GM18951 (cell line): ENCODE results near the gene CS.
"Not testable (repeated sequence)": the region's sequence is repeated elsewhere in the genome, so short reads cannot be mapped to it uniquely, and the experiment has no call there.

ENCODE experiments used
- POLR2A ChIP-seq: IDR thresholded peaks from 4 replicates; pipeline ENCODE4 v1.6.1; 2011; ENCODE audit warnings: mild to moderate bottlenecking; ENCODE audit not compliant: insufficient read length, insufficient read depth; ENCODE audit errors: extremely low read depth
- in situ Hi-C: fragments of 300-500 bp; cut with MboI; formaldehyde crosslinking; loops from one replicate; pipeline ENCODE4 v1.12.0; 2022; ENCODE audit warnings: low sequenced_read_pairs, mixed read lengths, inconsistent platforms; ENCODE audit not compliant: unreplicated experiment

The CS gene

DNA sequence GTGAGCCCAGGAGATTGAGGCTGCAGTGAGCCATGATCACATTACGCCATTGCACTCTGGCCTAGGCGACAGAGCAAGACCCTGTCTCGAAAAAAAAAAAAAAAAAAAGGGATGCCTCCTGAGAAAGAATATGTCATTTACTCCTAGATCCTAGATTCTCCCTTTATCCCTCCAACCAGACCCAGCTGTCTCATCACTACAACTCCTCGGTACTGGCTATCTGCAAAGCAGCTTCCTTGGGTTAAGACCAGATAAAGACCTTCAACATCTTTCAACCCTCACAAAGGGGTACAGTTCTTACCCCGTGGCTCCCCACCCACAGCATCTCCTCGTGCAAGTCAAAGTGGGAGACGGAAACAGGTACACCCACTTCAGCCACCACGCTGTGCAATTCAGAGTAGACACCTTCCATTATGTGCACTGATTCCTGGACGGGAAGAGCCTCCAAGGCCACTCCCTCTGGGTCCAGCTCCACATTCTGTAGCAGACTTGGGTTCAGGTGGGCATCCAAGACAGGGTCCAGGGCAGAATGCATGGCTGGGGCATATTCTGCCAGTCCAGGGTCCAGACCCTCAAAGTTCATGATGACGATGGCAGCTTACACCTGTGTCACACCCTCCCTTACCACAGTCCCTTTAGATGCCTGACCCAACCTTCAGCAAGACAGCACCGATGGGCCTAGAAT is 32.5 kb upstream of the CS start:
- no peak for TF ChIP-seq POLR2A
- in situ Hi-C loops, result no loop called here

- in situ Hi-C loops, result no loop called here
- TF ChIP-seq POLR2A, result no peak
Observed at GRCh38 chr12:56330936-56331490, 30.9 kb upstream of the CS start.

DNA sequence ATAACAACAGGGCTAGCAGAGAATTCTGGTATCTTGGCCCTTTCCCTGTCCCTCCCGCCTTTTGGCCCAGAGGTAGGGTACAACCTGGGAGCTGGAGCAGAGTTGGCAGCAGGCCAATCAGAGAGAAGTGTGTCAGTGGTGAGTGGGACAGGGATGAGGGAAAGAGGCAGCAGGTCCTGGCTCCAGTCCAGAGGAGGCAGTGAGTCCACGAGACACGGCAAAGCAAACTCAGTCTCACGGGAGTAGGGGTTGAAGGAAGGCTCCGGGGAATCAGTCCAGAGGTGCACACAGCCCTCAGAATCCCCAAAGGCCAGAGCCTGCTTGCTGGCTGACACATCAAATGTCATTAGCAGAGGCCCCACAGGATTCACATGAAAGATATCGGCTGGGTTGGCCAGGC is 26.4 kb upstream of the CS start:
- TF ChIP-seq POLR2A, result no peak
- in situ Hi-C loops, result no loop called here

DNA sequence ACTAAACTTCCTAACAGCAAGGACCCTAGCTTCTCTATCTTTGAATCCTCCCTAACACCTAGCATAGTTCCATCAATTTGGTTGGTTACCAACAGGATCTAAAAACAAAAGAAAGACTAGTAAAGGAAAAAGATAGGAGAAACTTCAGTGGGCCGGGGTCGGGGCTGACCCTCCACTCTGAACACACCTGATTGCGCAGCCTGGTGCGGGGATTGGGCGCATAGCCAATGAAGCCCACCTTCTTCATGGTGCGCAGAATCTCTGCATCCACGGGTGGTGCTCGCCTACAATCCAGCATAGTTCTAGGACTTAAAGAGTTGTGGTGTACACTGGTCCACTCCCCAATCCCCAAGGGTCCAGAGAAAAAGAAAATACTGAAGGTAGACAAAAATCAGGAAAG is 26.0 kb upstream of the CS start:
- in situ Hi-C loops, result no loop called here
- TF ChIP-seq POLR2A, result no peak

DNA sequence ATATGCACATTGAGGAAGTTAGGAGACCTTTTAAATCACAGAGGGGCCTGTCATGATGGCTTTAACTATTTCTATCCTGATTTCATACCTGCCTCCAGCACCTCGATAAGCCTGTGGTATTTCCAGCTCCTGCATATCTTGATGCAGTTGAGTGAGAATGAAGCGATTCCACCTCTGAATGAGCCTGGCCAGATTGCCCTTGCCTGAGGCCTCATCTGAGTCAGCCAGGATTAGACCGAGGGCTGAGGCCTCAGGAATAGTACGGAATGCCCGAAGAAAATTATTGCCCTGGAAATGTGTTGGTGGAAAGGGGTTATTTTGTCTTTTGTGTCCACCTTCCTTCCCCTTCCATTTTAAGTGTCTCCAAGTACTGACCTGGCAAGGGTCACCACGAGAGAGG is 24.1 kb upstream of the CS start:
- in situ Hi-C loops, result no loop called here
- TF ChIP-seq POLR2A, result no peak

DNA sequence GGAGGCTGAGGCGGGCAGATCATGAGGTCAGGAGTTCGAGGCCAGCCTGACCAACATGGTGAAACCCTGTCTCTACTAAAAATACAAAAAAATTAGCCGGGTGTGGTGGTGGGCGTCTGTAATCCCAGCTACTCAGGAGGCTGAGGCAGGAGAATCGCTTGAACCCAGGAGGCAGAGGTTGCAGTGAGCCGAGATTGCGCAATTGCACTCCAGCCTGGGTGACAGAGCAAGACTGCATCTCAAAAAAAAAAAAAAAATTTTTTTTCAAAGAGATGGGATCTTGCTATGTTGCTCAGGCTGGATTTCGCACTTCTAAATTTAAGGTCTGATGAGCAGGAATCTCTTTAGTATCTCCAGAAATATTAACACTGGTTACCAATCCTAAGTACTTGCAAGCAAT is 21.5 kb upstream of the CS start:
- in situ Hi-C loops, result not testable (repeated sequence)

- no peak for TF ChIP-seq POLR2A
- in situ Hi-C loops, result no loop called here
Observed at GRCh38 chr12:56321027-56321426, 20.9 kb upstream of the CS start.

- in situ Hi-C loops, result no loop called here
Observed at GRCh38 chr12:56317675-56318074, 17.5 kb upstream of the CS start.

GRCh38 chr12:56315622-56316473 is 15.7 kb upstream of the CS start, which contains the start of gene CNPY2:
TSS of gene CNPY2 (minus strand) at chr12:56315988. CDS start at chr12:56315217, 771 bp downstream.
- TF ChIP-seq POLR2A, result peak; percentile 88

More at GRCh38 chr12:56317675-56318074, 17.5 kb upstream of the CS start:
- no peak for TF ChIP-seq POLR2A

GRCh38 chr12:56315249-56315621 is 15.1 kb upstream of the CS start:
- in situ Hi-C loops, result no loop called here
- no peak for TF ChIP-seq POLR2A

More at GRCh38 chr12:56315622-56316473, 15.7 kb upstream of the CS start, which contains the start of gene CNPY2:
- in situ Hi-C loops, result no loop called here

GRCh38 chr12:56311003-56311402 is 10.9 kb upstream of the CS start:
- in situ Hi-C loops, result no loop called here
- TF ChIP-seq POLR2A, result no peak

GRCh38 chr12:56308714-56309113 is 8.6 kb upstream of the CS start:
- TF ChIP-seq POLR2A, result no peak
- in situ Hi-C loops, result loop anchor here (5.0 kb wide), 1 partner anchor 154 kb away; no protein-coding TSS in a partner anchor

GRCh38 chr12:56307221-56307965 is 7.3 kb upstream of the CS start:
- in situ Hi-C loops, result loop anchor here (5.0 kb wide), 1 partner anchor 155 kb away; no protein-coding TSS in a partner anchor
- no peak for TF ChIP-seq POLR2A
